ENCODE results near the gene NAALADL1.

DNA sequence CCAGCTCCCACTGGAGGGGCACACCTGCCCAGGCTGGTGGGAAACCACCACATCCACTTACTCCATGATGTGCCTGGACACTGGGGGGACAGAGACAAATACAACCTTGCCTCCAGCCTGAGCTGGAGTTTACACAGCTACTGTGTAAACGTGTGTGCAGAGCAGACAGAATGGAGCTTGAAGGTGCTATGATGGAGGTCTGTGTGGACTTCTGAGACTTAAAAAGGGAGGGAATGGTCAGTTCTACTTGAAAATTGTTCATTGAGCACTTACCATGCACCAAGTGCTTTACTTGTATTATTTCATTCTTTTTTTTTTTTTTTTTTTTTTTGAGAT, 14.2 kb upstream of the NAALADL1 start:
- TF ChIP-seq, protein P1, sequence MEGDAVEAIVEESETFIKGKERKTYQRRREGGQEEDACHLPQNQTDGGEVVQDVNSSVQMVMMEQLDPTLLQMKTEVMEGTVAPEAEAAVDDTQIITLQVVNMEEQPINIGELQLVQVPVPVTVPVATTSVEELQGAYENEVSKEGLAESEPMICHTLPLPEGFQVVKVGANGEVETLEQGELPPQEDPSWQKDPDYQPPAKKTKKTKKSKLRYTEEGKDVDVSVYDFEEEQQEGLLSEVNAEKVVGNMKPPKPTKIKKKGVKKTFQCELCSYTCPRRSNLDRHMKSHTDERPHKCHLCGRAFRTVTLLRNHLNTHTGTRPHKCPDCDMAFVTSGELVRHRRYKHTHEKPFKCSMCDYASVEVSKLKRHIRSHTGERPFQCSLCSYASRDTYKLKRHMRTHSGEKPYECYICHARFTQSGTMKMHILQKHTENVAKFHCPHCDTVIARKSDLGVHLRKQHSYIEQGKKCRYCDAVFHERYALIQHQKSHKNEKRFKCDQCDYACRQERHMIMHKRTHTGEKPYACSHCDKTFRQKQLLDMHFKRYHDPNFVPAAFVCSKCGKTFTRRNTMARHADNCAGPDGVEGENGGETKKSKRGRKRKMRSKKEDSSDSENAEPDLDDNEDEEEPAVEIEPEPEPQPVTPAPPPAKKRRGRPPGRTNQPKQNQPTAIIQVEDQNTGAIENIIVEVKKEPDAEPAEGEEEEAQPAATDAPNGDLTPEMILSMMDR (tag by site-specific recombination; IDR thresholded peaks at IDR 0.05) = no peak
- TF ChIP-seq ZNF184 (tag by site-specific recombination; IDR thresholded peaks at IDR 0.05) (no peak), ZNF747 (tag by site-specific recombination; IDR thresholded peaks at IDR 0.05) (no peak), ZNF510 (tag by site-specific recombination; IDR thresholded peaks at IDR 0.05; ENCODE audit: insufficient replicate concordance) (no peak), ZNF23 (tag by site-specific recombination; IDR thresholded peaks at IDR 0.05; ENCODE audit: borderline replicate concordance) (no peak), ZNF629 (tag by site-specific recombination; IDR thresholded peaks at IDR 0.05) (no peak)
- TF ChIP-seq, protein P2, sequence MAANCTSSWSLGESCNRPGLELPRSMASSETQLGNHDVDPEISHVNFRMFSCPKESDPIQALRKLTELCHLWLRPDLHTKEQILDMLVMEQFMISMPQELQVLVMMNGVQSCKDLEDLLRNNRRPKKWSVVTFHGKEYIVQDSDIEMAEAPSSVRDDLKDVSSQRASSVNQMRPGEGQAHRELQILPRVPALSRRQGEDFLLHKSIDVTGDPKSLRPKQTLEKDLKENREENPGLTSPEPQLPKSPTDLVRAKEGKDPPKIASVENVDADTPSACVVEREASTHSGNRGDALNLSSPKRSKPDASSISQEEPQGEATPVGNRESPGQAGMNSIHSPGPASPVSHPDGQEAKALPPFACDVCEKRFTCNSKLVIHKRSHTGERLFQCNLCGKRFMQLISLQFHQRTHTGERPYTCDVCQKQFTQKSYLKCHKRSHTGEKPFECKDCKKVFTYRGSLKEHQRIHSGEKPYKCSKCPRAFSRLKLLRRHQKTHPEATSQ (tag by site-specific recombination; IDR thresholded peaks at IDR 0.05) = no peak
- TF ChIP-seq, protein P3, sequence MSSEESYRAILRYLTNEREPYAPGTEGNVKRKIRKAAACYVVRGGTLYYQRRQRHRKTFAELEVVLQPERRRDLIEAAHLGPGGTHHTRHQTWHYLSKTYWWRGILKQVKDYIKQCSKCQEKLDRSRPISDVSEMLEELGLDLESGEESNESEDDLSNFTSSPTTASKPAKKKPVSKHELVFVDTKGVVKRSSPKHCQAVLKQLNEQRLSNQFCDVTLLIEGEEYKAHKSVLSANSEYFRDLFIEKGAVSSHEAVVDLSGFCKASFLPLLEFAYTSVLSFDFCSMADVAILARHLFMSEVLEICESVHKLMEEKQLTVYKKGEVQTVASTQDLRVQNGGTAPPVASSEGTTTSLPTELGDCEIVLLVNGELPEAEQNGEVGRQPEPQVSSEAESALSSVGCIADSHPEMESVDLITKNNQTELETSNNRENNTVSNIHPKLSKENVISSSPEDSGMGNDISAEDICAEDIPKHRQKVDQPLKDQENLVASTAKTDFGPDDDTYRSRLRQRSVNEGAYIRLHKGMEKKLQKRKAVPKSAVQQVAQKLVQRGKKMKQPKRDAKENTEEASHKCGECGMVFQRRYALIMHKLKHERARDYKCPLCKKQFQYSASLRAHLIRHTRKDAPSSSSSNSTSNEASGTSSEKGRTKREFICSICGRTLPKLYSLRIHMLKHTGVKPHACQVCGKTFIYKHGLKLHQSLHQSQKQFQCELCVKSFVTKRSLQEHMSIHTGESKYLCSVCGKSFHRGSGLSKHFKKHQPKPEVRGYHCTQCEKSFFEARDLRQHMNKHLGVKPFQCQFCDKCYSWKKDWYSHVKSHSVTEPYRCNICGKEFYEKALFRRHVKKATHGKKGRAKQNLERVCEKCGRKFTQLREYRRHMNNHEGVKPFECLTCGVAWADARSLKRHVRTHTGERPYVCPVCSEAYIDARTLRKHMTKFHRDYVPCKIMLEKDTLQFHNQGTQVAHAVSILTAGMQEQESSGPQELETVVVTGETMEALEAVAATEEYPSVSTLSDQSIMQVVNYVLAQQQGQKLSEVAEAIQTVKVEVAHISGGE (tag by site-specific recombination; conservative IDR thresholded peaks at IDR 0.05; ENCODE audit: low read depth) = no peak
- TF ChIP-seq, protein P4, sequence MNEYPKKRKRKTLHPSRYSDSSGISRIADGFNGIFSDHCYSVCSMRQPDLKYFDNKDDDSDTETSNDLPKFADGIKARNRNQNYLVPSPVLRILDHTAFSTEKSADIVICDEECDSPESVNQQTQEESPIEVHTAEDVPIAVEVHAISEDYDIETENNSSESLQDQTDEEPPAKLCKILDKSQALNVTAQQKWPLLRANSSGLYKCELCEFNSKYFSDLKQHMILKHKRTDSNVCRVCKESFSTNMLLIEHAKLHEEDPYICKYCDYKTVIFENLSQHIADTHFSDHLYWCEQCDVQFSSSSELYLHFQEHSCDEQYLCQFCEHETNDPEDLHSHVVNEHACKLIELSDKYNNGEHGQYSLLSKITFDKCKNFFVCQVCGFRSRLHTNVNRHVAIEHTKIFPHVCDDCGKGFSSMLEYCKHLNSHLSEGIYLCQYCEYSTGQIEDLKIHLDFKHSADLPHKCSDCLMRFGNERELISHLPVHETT (tag by site-specific recombination; IDR thresholded peaks at IDR 0.05) = no peak
- TF ChIP-seq, protein P5, sequence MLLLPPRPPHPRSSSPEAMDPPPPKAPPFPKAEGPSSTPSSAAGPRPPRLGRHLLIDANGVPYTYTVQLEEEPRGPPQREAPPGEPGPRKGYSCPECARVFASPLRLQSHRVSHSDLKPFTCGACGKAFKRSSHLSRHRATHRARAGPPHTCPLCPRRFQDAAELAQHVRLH (tag by site-specific recombination; IDR thresholded peaks at IDR 0.05) = no peak

Measured in HEK293 (cell line).